Uterus (tissue), 4 donors: Measurements from ENCODE around the gene RTP4. TPM values are rescaled to one million over a fixed set of nuclear protein-coding genes. Genes with fewer than 3 reads are reported as not detected.

Source experiments
- DNase-seq, 2 donors: peaks; one replicate each; pipeline ENCODE4 v3.0.0-alpha.2; 2019 to 2020
- H3K27ac ChIP-seq, 2 donors: fragments of 200-600 bp; sonication (generic); 1 replicate in 1 of 2; 2 replicates in 1 of 2; pipeline ENCODE4 v1.5.1; 2016 to 2018
- H3K27me3 ChIP-seq, 2 donors: fragments of 200-600 bp; sonication (generic); one replicate each; pipeline ENCODE4 v1.5.1; 2018 to 2019; ENCODE audit warnings: control low read depth in 1 of 2
- H3K36me3 ChIP-seq, 2 donors: fragments of 200-600 bp; sonication (generic); one replicate each; pipeline ENCODE4 v1.5.1; 2019; ENCODE audit warnings: control low read depth in 1 of 2
- H3K4me1 ChIP-seq, 2 donors: fragments of 200-600 bp; sonication (generic); one replicate each; pipeline ENCODE4 v1.5.1; 2018 to 2019; ENCODE audit warnings: control low read depth in 1 of 2
- H3K4me3 ChIP-seq, 2 donors: fragments of 200-600 bp; sonication (generic); 1 replicate in 1 of 2; 2 replicates in 1 of 2; pipeline ENCODE4 v1.5.1; 2018 to 2019; ENCODE audit warnings: mild to moderate bottlenecking in 1 of 2
- H3K9me3 ChIP-seq, 2 donors: fragments of 200-600 bp; sonication (generic); one replicate each; pipeline ENCODE4 v1.5.1; 2019; ENCODE audit warnings: control low read depth in 1 of 2
- POLR2A ChIP-seq, 2 donors: fragments of 450-650 bp; IDR thresholded peaks; one replicate each; pipeline ENCODE4 v1.6.1; 2016; ENCODE audit warnings: antibody characterized with exemption in 2 of 2, mild to moderate bottlenecking in 1 of 2, moderate library complexity in 1 of 2
- intact Hi-C: fragments of 100-400 bp; cut with DNase I; formaldehyde crosslinking; loops from one replicate; pipeline ENCODE4 v1.15.1; 2023; ENCODE audit warnings: low total_unique reads
- total RNA-seq, 4 donors: library from RNA; depleted of rRNA in 3 of 4; stranded (reverse); fragments of >200 nt in 3 of 4; gene quantifications; one replicate each; pipeline versions ENCODE4 v1.1.0 to v1.2.4, GENCODE V29; 2014 to 2023
- TF ChIP-seq, protein P1 (sequence below), 4 experiments: fragments of 200-600 bp in 2 of 4; fragments of 450-650 bp in 2 of 4; sonication (generic) in 2 of 4; IDR thresholded peaks; one replicate each; pipeline ENCODE4 v1.5.1; 2016 to 2019; ENCODE audit warnings: antibody characterized with exemption in 4 of 4, mild to moderate bottlenecking in 2 of 4, moderate library complexity in 1 of 4
- donor health status: DM: yes; HTN: yes; CAD: no.

Gene RTP4
- total RNA-seq, 4 donors from 2014 or later: 0.51 to 5.1 (median 1.8) TPM

DNA sequence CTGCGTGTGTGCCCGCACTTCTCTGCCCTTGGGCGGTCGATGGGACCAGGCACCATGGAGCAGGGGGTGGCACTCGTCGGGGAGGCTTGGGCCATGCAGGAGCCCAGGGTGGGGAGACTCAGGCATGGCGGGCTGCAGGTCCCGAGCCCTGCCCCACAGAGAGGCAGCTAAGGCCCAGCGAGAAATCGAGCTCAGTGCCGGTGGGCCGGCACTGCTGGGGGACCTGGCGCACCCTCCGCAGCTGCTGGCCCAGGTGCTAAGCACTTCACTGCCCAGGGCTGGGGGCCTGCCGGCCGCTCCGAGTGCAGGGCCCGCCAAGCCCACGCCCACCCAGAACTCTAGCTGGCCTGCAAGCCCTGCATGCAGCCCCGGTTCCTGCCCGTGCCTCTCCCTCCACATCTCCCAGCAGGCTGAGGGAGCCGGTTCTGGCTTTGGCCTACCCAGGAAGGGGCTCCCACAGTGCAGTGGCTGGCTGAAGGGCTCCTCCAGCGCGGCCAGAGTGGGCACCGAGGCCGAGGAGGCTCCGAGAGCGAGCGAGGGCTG, 553 bp upstream of the RTP4 start:
- Histone ChIP-seq H3K27me3 (no peaks in the 10 kb centered on the region), H3K4me3 (peak overlapping the region; percentile 27 to 49), H3K4me1 (no peaks in the 10 kb centered on the region), H3K27ac (peak overlapping the region; percentile 88 to 94), H3K9me3 (no peaks in the 10 kb centered on the region), H3K36me3 (no peaks in the 10 kb centered on the region)
- intact Hi-C loops: no loop called here
- TF ChIP-seq, protein P1, sequence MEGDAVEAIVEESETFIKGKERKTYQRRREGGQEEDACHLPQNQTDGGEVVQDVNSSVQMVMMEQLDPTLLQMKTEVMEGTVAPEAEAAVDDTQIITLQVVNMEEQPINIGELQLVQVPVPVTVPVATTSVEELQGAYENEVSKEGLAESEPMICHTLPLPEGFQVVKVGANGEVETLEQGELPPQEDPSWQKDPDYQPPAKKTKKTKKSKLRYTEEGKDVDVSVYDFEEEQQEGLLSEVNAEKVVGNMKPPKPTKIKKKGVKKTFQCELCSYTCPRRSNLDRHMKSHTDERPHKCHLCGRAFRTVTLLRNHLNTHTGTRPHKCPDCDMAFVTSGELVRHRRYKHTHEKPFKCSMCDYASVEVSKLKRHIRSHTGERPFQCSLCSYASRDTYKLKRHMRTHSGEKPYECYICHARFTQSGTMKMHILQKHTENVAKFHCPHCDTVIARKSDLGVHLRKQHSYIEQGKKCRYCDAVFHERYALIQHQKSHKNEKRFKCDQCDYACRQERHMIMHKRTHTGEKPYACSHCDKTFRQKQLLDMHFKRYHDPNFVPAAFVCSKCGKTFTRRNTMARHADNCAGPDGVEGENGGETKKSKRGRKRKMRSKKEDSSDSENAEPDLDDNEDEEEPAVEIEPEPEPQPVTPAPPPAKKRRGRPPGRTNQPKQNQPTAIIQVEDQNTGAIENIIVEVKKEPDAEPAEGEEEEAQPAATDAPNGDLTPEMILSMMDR (IDR thresholded peaks at IDR 0.05): no peak
- TF ChIP-seq POLR2A (IDR thresholded peaks at IDR 0.05): no peak
- peak in 1 of 2 donors; percentile 25 for DNase-seq

DNA sequence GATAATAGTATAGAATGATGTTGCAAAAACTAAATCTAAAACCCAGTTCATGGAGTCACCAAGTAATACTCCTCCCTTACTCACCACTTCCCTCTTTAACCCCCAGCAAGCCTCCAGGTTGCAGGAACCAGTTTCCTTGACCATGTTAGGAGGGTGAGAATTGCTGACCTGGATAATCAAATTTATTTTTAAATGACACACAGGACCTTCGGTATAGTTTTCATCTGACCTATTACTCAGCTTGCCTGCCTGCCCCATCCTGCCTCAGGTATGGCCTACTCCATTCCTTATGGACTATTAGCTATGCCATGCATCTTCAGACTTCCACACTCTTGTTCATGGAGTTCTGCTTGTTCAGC, 883 bp downstream of the RTP4 start:
- Histone ChIP-seq H3K4me3 (peak overlapping the region; percentile 27 to 49), H3K36me3 (no peaks in the 10 kb centered on the region), H3K27ac (peak overlapping the region; percentile 88 to 94), H3K4me1 (no peaks in the 10 kb centered on the region), H3K27me3 (no peaks in the 10 kb centered on the region), H3K9me3 (no peaks in the 10 kb centered on the region)
- TF ChIP-seq, protein P1 (IDR thresholded peaks at IDR 0.05): no peak
- no peak for TF ChIP-seq POLR2A (IDR thresholded peaks at IDR 0.05)
- no peak for DNase-seq
- intact Hi-C loops: no loop called here

DNA sequence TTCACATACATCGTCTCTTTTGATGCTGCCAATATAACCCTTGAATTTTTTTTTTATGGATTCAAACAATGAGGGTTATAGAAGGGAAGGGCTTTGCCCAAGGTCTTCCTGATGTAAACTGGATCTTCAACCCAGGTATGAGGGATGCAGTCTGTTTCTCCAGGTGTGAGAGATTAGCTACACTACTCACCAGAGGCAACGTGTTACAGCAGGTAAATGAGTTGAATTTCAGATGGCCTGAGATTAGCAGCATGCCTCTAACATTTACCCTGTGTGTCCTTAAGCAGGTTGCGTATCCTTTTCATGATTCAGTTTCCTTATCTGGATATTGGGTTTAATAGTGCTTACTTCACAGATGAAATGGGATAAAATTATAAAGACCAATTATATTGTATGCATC, 1.9 kb downstream of the RTP4 start:
- Histone ChIP-seq H3K36me3 (no peaks in the 10 kb centered on the region), H3K4me3 (no peak overlapping the region), H3K27ac (no peak overlapping the region), H3K9me3 (no peaks in the 10 kb centered on the region), H3K27me3 (no peaks in the 10 kb centered on the region), H3K4me1 (no peaks in the 10 kb centered on the region)
- intact Hi-C loops: no loop called here
- TF ChIP-seq, protein P1 (IDR thresholded peaks at IDR 0.05): no peak
- TF ChIP-seq POLR2A (IDR thresholded peaks at IDR 0.05): no peak
- no peak for DNase-seq

DNA sequence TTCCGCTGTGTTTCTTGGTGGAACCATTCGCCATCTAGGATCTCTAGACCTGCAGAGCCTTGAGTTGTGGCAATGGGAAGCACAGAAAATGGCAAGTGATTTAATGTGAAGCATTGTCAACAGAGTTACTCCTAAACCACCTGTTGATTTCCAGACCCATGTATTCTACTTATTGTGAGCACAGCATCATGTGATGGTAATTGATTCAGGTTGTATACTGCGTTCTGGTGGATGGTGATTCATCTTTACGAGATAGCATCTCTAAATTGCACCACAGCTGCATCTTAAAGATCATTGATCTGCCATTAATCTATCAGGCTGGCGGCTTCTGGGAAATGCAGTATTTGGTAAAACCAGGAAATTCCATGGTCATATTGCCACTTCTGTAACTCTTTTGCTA, 7.4 kb downstream of the RTP4 start:
- Histone ChIP-seq H3K9me3 (no peaks in the 10 kb centered on the region), H3K27ac (no peak overlapping the region), H3K4me3 (no peak overlapping the region), H3K4me1 (no peaks in the 10 kb centered on the region), H3K27me3 (no peaks in the 10 kb centered on the region), H3K36me3 (no peaks in the 10 kb centered on the region)
- TF ChIP-seq, protein P1 (IDR thresholded peaks at IDR 0.05): no peak
- TF ChIP-seq POLR2A (IDR thresholded peaks at IDR 0.05): no peak
- intact Hi-C loops: no loop called here
- DNase-seq: no peak

DNA sequence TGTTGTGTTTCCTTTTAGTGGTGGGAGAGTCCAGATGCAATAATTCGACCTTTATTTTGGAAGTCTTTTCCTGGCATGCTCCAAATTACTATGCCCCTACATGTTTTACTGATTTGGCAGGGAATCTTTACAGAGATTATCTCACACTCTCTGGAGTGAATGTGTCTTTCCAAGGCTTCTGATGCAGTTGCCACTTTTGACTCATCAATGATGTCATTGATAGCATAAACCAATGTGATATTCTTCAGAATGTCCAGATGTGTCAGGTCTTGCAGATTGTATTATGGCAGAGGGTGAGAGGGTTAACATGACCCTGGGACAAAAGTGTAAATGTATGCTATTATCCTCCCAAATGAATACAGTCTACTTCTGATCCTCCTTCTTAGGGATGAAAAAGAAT, 9.7 kb downstream of the RTP4 start:
- H3K36me3 ChIP-seq: no peaks in the 10 kb centered on the region
- H3K4me3 ChIP-seq: no peak overlapping the region
- H3K27me3 ChIP-seq: no peaks in the 10 kb centered on the region
- TF ChIP-seq, protein P1 (IDR thresholded peaks at IDR 0.05): no peak
- TF ChIP-seq POLR2A (IDR thresholded peaks at IDR 0.05): no peak
- H3K9me3 ChIP-seq: no peaks in the 10 kb centered on the region
- intact Hi-C loops: no loop called here
- DNase-seq: no peak
- no peak overlapping the region for H3K27ac ChIP-seq
- no peaks in the 10 kb centered on the region for H3K4me1 ChIP-seq
